Ishikawa (cell line): ENCODE measurements around the gene NAV2.

Experiments used
- CEBPB ChIP-seq: IDR thresholded peaks from 2 replicates; pipeline ENCODE4 v1.6.1; 2012
- CREB1 ChIP-seq: IDR thresholded peaks from 2 replicates; pipeline ENCODE4 v1.6.1; 2012; ENCODE audit warnings: low read depth
- EGR1 ChIP-seq: IDR thresholded peaks from 2 replicates; pipeline ENCODE4 v1.6.1; 2012
- EP300 ChIP-seq: IDR thresholded peaks from 2 replicates; pipeline ENCODE4 v1.6.1; 2012; ENCODE audit warnings: borderline replicate concordance
- TAF1 ChIP-seq: IDR thresholded peaks from 2 replicates; pipeline ENCODE4 v1.6.1; 2012; ENCODE audit warnings: low read depth, mild to moderate bottlenecking
- TEAD4 ChIP-seq: IDR thresholded peaks from 2 replicates; pipeline ENCODE4 v1.6.1; 2012
- YY1 ChIP-seq: IDR thresholded peaks from 2 replicates; pipeline ENCODE4 v1.6.1; 2012; ENCODE audit warnings: low read depth
- TF ChIP-seq, protein P1 (sequence below): IDR thresholded peaks from 2 replicates; pipeline ENCODE4 v1.6.1; 2012
- TF ChIP-seq, protein P2 (sequence below): IDR thresholded peaks from 2 replicates; pipeline ENCODE4 v1.6.1; 2012

DNA sequence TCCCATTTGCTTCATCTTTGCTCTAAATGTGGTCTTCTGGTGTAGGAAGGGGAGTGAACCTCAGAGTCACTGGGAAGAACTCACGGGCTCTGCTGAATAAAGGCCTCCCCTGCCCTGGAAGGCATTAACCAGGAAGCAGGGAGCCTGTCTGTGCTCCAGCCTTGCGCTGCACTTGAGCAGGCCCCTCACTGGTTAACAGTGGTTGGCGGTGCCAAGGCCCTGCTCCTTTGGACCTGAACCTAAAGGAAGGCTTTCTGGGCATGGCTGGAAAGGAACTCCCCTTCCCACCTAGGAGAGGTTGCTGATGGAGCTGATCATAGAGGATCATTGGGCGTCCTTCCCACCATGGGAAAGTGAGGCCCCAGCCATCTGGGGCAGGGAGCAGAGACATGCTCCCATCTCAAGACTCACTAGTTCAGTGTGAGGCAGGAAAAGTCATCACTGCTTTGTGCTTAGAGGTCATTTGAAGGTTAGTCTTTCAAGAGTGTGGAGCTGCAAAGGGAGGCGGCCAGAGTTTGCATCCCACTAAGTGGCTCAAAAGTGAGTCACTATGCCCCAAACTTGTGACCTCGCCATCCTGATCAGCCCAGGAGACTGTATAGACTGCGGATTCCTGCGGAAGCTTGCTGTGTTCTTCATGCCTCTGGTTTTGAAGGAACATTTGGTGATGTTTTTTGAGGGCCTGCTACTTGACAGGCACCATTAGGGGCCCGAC, 397.3 kb downstream of the NAV2 start:
- TF ChIP-seq, protein P1, sequence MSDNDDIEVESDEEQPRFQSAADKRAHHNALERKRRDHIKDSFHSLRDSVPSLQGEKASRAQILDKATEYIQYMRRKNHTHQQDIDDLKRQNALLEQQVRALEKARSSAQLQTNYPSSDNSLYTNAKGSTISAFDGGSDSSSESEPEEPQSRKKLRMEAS, result no peak
- TF ChIP-seq EGR1 (no peak), TEAD4 (no peak), EP300 (no peak), YY1 (no peak), CREB1 (no peak), CEBPB (no peak), TAF1 (no peak)
- TF ChIP-seq, protein P2, sequence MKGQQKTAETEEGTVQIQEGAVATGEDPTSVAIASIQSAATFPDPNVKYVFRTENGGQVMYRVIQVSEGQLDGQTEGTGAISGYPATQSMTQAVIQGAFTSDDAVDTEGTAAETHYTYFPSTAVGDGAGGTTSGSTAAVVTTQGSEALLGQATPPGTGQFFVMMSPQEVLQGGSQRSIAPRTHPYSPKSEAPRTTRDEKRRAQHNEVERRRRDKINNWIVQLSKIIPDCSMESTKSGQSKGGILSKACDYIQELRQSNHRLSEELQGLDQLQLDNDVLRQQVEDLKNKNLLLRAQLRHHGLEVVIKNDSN, result no peak
